HG03135 (cell line): Measurements from ENCODE around the gene MGAM2.

Experiments
- ATAC-seq: cut with Tn5 transposase; IDR thresholded peaks from one replicate; pipeline ENCODE4 v1.9.1; 2021; ENCODE audit warnings: mild to moderate bottlenecking, moderate library complexity; ENCODE audit not compliant: unreplicated experiment

The MGAM2 gene

DNA sequence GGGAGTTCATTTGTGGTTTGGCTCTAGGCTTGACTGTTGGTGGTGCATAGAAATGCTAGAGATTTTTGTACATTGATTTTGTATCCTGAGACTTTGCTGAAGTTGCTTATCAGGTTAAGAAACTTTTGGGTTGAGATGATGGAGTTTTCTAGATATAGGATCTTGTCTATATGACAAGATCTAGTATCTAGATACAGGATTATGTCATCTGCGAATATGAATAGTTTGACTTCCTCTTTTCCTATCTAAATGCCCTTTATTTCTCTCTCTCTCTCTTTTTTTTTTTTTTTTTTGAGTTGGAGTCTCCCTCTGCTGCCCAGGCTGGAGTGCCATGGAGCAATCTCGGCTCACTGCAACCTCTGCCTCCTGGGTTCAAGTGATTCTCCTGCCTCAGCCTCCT is 62.9 kb downstream of the MGAM2 start:
- ATAC-seq, result no peak

DNA sequence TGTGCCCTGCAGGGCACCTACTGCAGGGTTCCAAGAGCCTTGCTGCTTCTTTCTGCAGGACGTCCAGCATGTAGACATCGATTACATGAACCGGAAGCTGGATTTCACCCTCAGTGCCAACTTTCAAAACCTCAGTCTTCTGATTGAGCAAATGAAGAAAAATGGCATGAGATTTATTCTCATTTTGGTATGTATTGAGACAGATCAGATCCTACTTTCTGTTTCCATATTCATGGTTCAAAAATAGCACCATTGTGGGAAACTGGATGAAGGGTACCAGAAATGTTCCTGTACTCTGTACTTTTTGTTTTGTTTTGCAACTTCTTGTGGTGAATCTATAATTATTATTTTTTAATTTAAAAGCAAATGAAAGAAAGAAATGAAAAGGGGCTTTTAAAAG is 64.1 kb downstream of the MGAM2 start:
- no peak for ATAC-seq

DNA sequence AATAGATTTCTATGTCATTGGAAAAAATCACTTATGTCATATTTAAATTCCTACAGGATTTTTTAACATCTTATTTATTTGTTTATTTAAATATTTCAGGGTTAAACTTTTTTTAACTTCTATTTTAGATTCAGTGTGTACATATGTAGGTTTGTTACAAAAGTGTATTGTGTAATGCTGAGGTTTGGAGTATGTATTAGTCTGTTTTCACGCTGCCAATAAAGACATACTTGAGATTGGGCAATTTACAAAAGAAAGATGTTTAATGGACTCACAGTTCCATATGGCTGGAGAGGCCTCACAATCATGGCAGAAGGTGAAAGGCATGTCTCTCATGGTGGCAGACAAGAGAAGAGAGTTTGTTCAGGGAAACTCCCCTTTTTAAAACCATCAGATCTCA is 65.4 kb downstream of the MGAM2 start:
- no peak for ATAC-seq

DNA sequence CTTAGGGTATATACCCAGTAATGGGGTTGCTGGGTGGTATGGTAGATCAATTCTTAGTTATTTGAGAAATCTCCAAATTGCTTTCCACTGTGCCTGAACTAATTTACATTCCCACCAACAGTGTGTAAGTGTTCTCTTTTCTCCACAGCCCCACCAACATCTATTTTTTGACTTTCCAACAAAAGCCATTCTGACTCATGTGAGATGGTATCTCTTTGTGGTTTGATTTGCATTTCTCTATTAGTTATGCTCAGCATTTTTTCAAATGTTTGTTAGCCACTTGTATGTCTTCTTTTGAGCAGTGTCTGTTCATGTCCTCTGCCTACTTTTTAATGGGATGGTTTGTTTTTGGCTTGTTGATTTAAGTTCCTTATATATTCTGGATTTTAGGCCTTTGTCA is 66.4 kb downstream of the MGAM2 start:
- ATAC-seq, result no peak

DNA sequence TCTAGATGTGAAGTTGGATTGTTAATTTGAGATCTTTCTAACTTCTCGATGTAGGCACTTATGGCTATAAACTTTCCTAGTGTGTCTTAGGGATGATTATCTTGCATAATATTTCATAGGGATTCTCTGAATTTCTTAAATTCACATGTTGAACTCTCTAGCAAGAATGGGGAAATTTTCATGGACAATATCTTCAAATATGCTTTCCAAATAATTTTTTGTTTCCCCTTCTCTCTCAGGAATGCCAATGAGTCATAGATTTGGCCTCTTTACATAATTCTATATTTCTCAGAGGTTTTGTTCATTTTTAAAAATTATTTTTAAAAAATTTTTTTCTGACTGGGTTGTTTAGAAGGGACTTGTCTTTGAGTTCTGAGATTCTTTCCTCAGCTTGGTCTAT is 68.9 kb downstream of the MGAM2 start:
- no peak for ATAC-seq

DNA sequence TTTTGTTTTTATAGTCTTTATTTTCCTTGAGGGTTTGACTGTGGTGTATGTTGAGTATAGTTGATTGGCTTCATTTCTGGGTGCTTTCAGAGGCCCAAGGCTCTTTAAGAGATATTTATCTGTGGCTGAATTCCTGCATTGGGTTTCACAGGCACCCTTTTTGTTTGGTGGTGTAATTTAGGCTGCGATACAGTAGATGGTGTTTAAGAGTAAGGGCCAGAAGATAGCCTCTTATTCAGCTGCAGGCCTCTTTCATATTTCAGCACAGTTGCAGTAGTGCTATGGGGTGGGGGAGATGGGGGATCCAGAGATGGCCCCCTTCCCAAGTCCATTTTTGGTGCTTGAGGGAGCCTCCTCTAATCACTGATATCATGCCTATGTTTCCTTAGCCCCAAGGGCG is 69.7 kb downstream of the MGAM2 start:
- ATAC-seq, result no peak

DNA sequence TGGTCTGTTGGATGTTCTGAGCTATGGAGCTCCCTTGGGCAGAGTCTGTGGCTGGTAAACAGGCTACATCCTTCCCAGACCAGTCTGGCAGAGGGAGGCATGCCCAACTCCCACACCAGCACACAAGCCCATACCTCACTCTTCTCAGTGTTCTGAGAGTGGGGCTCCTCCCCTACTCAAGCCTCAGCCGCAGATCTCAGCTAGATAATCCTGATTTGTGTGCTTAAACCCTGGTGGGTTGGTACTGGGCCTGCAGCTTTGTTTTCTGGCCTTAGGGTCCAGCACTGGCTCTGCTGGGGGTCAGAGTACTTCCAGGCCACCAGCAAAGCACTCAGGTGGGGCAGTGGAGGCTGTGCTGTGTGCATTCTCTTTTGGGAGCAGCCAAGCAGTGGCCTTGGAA is 70.4 kb downstream of the MGAM2 start:
- ATAC-seq, result no peak

DNA sequence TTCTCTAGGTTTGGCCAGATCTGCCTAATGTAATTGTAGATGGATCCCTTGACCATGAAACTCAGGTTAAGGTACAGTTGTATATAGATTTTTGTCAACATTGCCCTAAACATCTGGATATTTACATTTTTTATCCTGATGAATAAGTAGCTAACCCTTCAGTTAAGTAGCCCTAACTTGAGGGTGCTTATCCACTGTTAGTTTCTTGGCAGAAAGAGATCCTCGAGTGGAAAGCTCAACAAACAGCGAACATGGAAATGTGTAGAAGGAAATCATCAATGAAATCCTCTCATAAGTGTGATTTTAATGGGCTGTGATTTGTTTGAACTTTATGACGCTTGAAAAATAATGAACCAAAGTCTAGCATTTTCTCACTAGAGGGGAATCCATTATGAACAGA is 73.6 kb downstream of the MGAM2 start:
- no peak for ATAC-seq

DNA sequence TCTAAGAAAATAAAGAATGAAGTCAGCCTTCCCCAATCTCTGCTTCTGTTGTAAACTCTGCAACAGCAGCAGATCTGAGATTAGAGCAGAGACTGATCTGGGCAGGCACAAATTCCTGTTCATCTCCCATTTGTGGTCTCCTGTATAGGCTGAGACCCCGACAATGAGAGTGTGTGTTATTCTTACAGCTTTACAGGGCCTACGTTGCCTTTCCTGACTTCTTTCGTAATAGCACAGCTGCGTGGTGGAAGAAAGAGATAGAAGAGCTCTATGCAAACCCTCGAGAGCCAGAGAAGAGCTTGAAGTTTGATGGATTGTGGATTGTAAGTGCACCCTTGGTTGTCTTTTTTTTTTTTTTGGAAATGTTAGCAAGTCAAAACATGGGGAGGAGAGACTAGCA is 74.3 kb downstream of the MGAM2 start:
- ATAC-seq, result no peak

DNA sequence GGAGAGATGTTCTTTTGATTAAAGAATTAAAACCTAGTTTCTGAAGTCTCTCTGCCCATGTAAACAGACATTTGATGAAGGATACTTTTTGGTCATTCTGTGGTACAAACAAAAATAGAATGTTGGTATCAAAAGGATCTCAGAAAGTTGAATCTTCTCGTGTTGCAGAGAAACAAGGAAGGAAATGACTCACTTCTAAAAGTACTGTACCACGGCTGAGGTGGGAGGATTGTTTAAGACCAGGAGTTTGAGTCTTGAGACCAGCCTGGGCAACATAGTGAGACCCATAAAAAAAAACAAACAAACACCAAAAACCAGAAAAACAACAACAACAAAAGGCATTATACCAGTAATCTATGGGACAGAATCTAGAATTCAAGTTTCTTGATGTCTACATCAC is 76.6 kb downstream of the MGAM2 start:
- no peak for ATAC-seq

DNA sequence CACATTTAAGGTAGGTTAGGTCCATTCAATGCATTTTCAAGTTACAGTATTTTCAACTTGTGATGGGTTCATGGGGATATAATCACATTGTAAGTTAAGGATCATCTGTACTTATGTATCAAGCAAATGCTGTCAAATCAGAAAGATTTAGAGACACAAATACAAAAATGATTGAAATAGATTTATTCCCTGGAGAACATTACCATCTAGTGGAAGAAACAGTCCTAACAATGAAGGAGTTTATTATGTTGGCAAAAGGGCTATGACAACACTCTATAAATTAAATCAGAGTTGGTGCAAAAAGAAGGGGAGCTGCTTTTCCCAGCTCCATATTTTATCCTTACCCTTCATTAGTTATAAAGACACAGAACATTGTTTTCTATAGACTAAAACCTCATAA is 77.3 kb downstream of the MGAM2 start:
- ATAC-seq, result no peak

DNA sequence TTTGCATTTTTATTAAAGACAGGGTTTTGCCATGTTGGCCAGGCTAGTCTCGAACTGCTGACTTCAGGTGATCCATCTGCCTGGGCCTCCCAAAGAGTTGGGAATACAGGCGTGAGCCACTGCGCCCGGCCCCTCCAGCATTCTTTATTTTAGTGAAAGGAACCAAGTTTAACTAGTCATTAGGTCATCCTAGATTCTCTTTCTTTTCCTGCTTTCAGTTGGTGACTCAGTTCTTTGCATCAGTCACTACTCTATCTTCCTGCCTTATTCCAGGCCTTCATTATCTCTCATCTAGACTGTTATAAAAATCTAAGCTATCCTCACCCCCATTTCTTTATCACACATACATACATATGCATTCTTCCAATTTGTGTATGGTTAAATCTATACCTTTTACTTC is 82.7 kb downstream of the MGAM2 start:
- ATAC-seq, result no peak

DNA sequence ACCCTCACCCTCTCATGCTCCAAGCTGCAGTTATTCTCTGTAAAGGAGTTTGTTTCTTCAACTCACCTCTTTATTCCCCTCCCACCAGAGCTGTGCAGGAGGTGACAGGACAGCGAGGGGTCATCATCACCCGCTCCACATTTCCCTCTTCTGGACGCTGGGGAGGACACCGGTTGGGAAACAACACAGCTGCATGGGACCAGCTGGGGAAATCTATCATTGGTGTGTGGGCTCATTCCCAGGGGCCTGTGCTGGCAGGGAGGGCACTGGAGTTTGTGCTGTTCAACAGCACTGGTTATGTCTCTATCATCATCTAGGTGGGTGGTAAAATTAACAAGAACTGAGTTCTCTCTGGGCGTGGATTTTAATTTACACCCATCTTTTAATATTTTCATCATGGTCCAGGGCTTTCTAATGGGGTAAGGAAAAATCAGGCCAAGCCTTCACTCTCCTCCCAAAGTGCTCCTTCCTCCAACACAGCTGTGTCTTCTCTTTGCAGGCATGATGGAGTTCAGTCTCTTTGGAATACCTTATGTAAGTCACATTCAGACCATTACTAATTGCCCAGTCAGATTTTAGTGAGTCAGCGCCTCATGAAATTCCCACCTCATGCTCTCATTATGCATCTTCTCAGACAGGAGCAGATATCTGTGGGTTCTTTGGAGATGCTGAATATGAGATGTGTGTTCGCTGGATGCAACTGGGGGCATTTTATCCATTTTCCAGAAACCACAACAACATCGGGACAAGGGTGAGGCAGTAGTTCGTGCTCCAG is 84.7 kb downstream of the MGAM2 start:
- no peak for ATAC-seq

DNA sequence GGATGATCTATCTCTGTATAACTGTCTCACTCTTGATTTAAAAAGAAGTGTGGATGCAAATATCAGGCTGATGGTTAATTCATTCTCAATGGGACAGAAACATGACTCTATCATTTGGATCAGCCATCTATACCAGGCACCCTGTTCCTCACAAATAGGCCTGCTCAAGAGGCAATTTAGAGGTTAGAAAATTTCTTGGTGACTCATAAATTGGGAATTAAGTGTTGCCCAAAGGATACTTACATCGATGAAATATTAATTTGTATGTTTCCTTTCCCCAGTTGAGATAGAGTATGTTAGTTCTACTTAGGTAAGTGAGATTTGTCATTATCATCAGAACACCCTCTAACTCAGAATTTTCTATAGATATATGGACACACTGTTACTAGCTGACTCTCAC is 88.7 kb downstream of the MGAM2 start:
- no peak for ATAC-seq

DNA sequence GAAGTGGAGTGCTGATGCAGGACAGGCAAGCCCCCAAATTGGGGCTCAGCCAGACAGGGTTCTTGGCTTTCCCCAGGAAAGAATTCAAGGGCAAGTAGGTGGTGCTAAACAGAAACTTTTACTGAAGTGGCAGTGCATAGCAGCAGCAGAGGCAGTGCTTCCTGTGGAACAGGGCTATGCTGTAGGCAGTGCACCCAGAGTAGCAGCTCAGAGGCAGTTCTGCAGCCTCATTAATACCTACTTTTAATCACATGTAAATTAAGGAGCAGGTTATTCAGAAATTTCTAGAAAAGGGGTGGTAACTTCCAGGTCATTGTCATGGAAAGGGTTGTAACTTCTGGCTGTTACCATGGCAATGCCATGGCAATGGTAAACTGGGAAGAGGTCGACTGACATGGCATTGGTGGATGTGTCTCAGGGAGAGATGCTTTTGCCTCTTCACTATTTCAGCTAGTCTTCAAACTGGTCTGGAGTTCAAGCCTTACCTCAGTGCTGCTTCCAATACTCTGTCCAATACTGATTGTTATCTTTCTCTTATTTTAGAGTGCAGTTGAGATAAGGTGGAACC is 117.1 kb downstream of the MGAM2 start:
- ATAC-seq, result no peak

DNA sequence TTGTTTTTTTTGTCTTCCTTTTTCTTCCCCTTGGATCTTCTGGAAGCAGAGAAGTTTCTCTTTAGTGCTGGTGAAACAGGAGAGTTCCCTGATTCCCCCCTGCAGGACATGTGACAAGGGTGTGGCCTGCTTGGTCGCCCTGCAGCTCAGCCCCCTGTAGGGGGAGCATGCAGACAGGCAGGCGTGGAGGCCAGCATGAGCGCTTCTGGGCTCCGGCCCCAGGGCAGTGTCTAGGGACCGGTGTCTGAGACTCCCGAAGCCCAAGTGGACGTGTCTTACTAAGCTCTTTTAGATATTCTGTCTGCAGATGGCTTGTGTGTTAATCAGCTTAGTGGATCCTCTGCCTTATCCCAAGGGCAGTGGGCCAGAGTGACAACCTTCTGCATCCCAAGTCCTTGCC is 120.2 kb downstream of the MGAM2 start:
- ATAC-seq, result no peak

DNA sequence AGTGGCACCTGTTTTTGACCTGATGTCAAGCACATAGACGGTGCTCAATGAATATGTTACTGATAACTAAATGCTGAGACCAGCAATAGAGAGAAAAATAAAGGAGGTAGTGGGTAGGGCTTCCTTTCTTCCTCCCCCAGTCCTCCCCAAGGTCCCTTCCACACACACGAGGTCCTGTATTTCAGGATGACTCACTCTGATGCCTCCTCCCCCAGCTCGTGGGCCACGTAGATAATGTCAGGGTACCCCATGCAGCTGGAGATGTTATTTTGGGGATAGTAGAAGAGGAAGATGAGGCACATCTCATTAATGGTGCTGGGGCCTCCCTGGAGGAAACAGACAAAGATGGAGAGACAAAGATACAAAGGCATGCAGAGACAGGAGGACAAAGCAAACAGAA is 129.0 kb downstream of the MGAM2 start:
- ATAC-seq, result no peak

DNA sequence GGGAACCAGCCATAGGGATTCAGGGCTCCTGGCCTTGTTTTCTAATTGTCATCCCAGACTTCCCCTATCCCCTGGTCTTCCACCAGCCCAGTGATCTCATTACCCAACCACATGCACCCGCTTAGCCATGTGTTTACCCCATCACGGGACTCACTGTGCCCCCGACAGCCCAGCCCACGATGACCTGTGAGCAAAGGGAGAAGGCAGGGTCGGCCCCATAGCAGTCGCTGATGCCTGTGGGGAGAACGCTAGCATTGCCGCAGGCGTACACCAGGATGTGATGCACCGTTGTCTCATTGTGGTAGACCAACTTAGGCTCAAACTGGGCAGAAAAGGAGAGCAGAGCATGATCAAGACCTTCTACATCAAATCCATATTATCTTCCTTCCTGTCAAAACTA is 132.3 kb downstream of the MGAM2 start:
- ATAC-seq, result no peak

DNA sequence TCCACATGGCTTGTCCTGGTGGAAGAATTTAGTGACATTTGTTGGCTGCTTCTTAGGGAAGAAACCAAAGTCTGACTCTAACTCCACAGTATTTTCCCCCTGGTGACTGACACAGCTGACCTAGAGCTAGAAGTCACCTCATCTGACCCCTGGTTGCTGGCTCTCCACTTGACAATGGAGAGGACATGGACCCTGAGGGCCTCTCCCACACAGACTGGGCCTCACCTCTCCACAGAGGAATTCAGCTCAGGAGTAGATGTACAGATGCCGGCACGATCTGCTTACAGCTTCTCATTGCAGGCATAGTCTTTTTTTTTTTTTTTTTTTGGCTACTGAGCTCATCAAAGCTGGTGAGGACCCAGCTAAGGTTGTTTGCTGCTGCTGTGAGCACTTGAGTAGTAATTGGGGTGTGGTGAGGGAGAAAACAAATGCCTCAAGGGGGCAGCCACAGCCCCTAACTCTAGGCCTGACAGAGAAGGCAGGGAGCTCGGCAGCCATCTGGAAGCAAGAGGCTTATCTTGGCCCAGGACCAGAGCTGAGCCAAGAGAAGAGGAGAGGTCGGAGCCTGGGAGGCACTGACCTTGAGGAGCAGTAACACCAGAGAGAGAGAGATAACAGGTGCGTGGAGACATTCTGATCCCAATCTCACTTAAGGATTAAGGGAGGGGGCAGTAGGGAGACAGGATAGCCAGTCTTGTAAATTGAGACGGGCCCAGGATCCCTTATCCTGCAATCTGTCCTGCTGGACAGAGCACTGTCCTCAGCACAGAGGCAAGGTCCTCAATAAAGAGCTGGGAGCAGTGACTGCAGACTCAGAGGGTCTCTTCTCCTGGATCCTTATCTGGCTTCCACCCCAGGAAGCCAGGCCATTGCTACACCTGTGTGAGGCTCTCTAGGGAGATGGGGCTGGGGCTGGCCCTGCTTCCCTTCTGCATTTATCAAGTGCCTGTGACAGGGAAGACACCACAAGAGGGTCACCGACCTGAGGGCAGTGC is 136.9 kb downstream of the MGAM2 start:
- ATAC-seq, result no peak

DNA sequence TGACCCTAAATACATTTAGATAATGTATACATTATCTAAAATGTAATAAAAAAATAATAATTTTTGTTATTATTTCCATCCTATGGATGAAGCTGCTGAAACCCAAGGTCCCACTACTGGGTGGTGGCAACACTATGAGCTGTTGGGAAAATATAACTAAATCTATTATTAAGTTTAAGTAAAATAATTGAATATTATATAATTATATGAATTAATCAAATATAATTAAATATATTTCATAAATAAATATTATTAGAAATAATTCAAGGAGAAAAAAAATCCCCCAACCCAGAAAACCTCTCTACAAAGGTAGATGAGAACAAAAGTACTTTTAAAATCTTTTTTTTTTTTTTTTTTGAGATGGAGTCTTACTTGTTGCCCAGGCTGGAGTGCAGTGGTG is 138.4 kb downstream of the MGAM2 start:
- ATAC-seq, result no peak

DNA sequence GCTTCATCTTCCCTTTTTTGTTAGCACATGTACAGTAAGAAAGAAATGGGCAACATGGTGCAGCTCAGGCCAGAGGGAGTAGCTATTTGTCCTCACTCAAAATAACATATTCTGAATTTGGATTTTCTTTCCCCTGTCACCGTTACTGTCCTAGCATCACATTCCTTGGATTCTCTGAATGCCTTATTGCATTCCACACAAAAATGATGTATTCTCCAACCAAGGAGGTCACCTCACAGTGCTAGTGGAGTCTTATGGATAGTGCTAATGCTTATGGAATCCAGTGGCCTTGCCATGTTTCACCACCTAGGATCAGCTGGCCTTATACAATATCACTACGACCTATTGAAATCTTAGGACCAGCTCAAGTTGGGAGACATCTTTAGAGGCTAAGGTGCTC is 139.2 kb downstream of the MGAM2 start:
- no peak for ATAC-seq

DNA sequence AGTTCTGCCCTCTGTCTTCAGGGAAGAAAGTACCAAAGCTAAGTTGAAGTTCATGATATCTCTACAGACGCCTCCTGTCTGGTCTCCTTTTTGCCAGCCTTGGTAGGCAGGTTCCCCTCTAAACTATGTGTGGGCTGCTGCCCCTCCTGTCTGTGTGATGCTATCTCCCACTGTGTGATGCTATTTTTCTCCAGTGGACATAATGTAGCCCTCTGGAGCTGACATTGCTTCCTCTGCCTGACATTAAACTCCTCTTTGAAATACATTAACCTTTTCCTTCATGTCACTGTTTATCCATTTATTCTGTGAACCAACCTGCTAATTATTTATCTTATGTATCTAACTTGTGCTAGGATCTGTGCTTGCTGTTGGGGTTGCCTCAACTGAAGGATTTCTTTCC is 146.4 kb downstream of the MGAM2 start, which contains the start of gene PRSS58:
TSS of gene PRSS58 (minus strand) at position 101 of the 400 bp plus-strand sequence. CDS start 351 bp downstream, outside the sequence.
- no peak for ATAC-seq
